Mesenchymal stem cell (in vitro differentiated cells and primary cell): ENCODE data around the gene GUCA2A.

Source experiments
- DNase-seq: peaks from one replicate; pipeline ENCODE4 v3.0.0-alpha.2; 2013
- H2AFZ ChIP-seq: one replicate; pipeline ENCODE4 v1.6.1; 2013; ENCODE audit warnings: low read depth, mild to moderate bottlenecking, control low read depth, inconsistent platforms, low read length, moderate library complexity
- H2AK5ac ChIP-seq: 2 replicates; pipeline ENCODE4 v1.6.1; 2013; ENCODE audit warnings: low read length, moderate library complexity, mild to moderate bottlenecking, inconsistent platforms; ENCODE audit not compliant: severe bottlenecking
- H2BK120ac ChIP-seq: one replicate; pipeline ENCODE4 v1.6.1; 2013; ENCODE audit warnings: low read depth, mild to moderate bottlenecking, inconsistent platforms, low read length, moderate library complexity
- H2BK12ac ChIP-seq, 2 experiments: one replicate each; pipeline ENCODE4 v1.6.1; 2013; ENCODE audit warnings: inconsistent platforms in 2 of 2, low read length in 2 of 2, mild to moderate bottlenecking in 2 of 2, moderate library complexity in 2 of 2, control low read depth in 1 of 2
- H2BK15ac ChIP-seq: one replicate; pipeline ENCODE4 v1.6.1; 2013; ENCODE audit warnings: mild to moderate bottlenecking, low read depth, inconsistent platforms; ENCODE audit not compliant: poor library complexity, severe bottlenecking
- H2BK5ac ChIP-seq: 2 replicates; pipeline ENCODE4 v1.6.1; 2013; ENCODE audit warnings: low read depth, mild to moderate bottlenecking, low read length, control low read depth, inconsistent platforms; ENCODE audit not compliant: poor library complexity, severe bottlenecking
- H3K14ac ChIP-seq, 2 experiments: one replicate each; pipeline ENCODE4 v1.6.1; 2013; ENCODE audit warnings: inconsistent platforms in 2 of 2, low read length in 2 of 2, control low read depth in 1 of 2, mild to moderate bottlenecking in 1 of 2, moderate library complexity in 1 of 2
- H3K18ac ChIP-seq, 2 experiments: one replicate each; pipeline ENCODE4 v1.6.1; 2013; ENCODE audit warnings: inconsistent platforms in 2 of 2, low read length in 2 of 2, control low read depth in 1 of 2, low read depth in 1 of 2, mild to moderate bottlenecking in 1 of 2
- H3K23ac ChIP-seq, 2 experiments: one replicate each; pipeline ENCODE4 v1.6.1; 2013; ENCODE audit warnings: inconsistent platforms in 2 of 2, low read length in 2 of 2, mild to moderate bottlenecking in 2 of 2, moderate library complexity in 2 of 2, control low read depth in 1 of 2
- H3K27ac ChIP-seq: 2 replicates; pipeline ENCODE4 v1.5.1; 2013; ENCODE audit warnings: mild to moderate bottlenecking, moderate library complexity, low read length, control low read depth, inconsistent platforms; ENCODE audit not compliant: poor library complexity, severe bottlenecking
- H3K27me3 ChIP-seq, 2 experiments: 2 replicates each; pipeline versions ENCODE4 v1.6.1 to v1.7.0; 2013; ENCODE audit warnings: low read length in 2 of 2, mild to moderate bottlenecking in 2 of 2, moderate library complexity in 2 of 2, control low read depth in 1 of 2, inconsistent platforms in 1 of 2; ENCODE audit not compliant: control insufficient read depth in 1 of 2, insufficient read depth in 1 of 2
- H3K36me3 ChIP-seq, 2 experiments: 2 replicates each; pipeline versions ENCODE4 v1.6.1 to v1.7.0; 2013; ENCODE audit warnings: low read length in 2 of 2, control low read depth in 1 of 2, inconsistent platforms in 1 of 2, low read depth in 1 of 2, mild to moderate bottlenecking in 1 of 2; ENCODE audit not compliant: insufficient read depth in 2 of 2, control insufficient read depth in 1 of 2
- H3K4ac ChIP-seq, 2 experiments: one replicate each; pipeline ENCODE4 v1.6.1; 2013; ENCODE audit warnings: inconsistent platforms in 2 of 2, low read length in 2 of 2, mild to moderate bottlenecking in 2 of 2, moderate library complexity in 2 of 2, control low read depth in 1 of 2, low read depth in 1 of 2
- H3K4me1 ChIP-seq: 2 replicates; pipeline ENCODE4 v1.6.1; 2013; ENCODE audit warnings: low read depth, low read length, control low read depth; ENCODE audit not compliant: control insufficient read depth, insufficient read depth
- H3K4me2 ChIP-seq: 2 replicates; pipeline ENCODE4 v1.6.1; 2013; ENCODE audit warnings: low read length, mild to moderate bottlenecking, inconsistent platforms; ENCODE audit not compliant: poor library complexity, severe bottlenecking
- H3K4me3 ChIP-seq, 2 experiments: 2 replicates each; pipeline versions ENCODE4 v1.5.1 to v1.7.0; 2013; ENCODE audit warnings: low read length in 2 of 2, mild to moderate bottlenecking in 2 of 2, control low read depth in 1 of 2, low read depth in 1 of 2; ENCODE audit not compliant: insufficient read depth in 1 of 2
- H3K79me1 ChIP-seq: replicated peaks from 2 replicates; pipeline ENCODE4 v1.6.1; 2013; ENCODE audit warnings: mild to moderate bottlenecking, control low read depth, low read length, inconsistent platforms; ENCODE audit not compliant: poor library complexity, severe bottlenecking
- H3K9ac ChIP-seq: 2 replicates; pipeline ENCODE4 v1.7.0; 2013; ENCODE audit warnings: mild to moderate bottlenecking, low read length, moderate library complexity
- H3K9me3 ChIP-seq: 2 replicates; pipeline ENCODE4 v1.7.0; 2013; ENCODE audit warnings: mild to moderate bottlenecking, low read length; ENCODE audit not compliant: control insufficient read depth
- H4K8ac ChIP-seq: one replicate; pipeline ENCODE4 v1.6.1; 2013; ENCODE audit warnings: inconsistent platforms, mild to moderate bottlenecking, low read length, moderate library complexity
- H4K91ac ChIP-seq: one replicate; pipeline ENCODE4 v1.6.1; 2013; ENCODE audit warnings: mild to moderate bottlenecking, low read length, inconsistent platforms
- WGBS: methylation state at CpG from one replicate; pipeline ENCODE4 v1.1.7; 2013; ENCODE audit warnings: mixed read lengths; 5-methylcytosine and 5-hydroxymethylcytosine counted together

The GUCA2A gene

DNA sequence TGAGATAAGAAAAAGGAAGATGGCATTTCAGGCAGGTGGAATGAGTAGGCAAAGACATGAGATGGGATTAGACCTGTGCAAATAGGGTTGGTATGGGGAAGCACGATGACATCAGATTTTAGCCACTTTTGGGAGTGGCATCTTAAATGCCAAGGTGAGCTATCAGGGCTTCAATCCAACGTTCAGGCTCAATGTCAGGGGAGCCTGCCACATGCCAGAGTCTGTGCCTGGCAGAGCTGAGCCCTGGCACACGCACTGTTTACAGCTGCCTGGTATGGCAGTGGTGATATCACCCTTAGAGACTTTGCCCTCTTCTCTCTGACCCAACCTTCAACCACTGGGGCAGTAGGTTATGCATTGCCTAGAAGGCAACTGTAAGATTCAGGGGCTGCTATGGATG, 12.4 kb downstream of the GUCA2A start:
- no peak for DNase-seq
- 68% methylated on average over 3 of the region's 3 CpGs for WGBS
- Histone ChIP-seq H4K8ac (no peak overlapping the region), H3K4me1 (peaks cover 3% of the 10 kb centered on the region), H4K91ac (no peak overlapping the region), H2AFZ (no peak overlapping the region), H3K4me2 (no peak overlapping the region), H2AK5ac (no peak overlapping the region), H3K18ac (no peak overlapping the region), H2BK120ac (no peak overlapping the region), H3K27ac (no peak overlapping the region), H3K79me1 (no peaks in the 10 kb centered on the region), H2BK15ac (no peak overlapping the region), H3K27me3 (peaks cover 33 to 79% of the 10 kb centered on the region in 2 experiments), H3K14ac (no peak overlapping the region), H3K36me3 (no peaks in the 10 kb centered on the region), H3K23ac (no peak overlapping the region), H3K4ac (no peak overlapping the region), H3K9me3 (no peaks in the 10 kb centered on the region), H2BK12ac (no peak overlapping the region), H2BK5ac (no peak overlapping the region), H3K4me3 (no peak overlapping the region), H3K9ac (no peak overlapping the region)

DNA sequence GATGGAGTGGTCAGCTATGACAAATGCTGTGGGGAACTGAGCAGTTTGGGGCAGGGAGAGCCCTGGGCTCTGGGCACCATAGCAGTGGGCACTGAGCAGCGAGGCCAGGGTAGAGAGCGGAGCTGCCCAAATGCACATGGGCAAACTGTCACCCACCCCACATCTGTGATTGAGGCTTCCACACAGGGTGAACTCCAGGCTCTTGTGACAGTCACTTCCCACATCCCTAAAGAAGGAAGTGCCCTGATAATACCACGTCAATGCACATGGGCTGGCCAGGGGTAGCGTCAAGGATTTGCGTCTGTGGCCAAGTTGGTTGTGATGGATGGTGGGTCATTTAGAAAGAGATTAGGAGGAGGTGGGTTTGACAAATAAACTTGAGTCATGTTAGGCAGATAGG, 13.9 kb downstream of the GUCA2A start:
- Histone ChIP-seq H3K18ac (no peak overlapping the region), H3K27me3 (peaks cover 37 to 92% of the 10 kb centered on the region in 2 experiments), H2AFZ (no peak overlapping the region), H4K91ac (no peak overlapping the region), H3K27ac (no peak overlapping the region), H3K14ac (no peak overlapping the region), H3K36me3 (no peaks in the 10 kb centered on the region), H2BK12ac (no peak overlapping the region), H3K9me3 (no peaks in the 10 kb centered on the region), H3K4me3 (no peak overlapping the region), H4K8ac (no peak overlapping the region), H3K4ac (no peak overlapping the region), H2AK5ac (no peak overlapping the region), H3K23ac (no peak overlapping the region), H2BK120ac (no peak overlapping the region), H3K4me2 (no peak overlapping the region), H3K9ac (no peak overlapping the region), H3K4me1 (peaks cover 3% of the 10 kb centered on the region), H2BK5ac (no peak overlapping the region), H3K79me1 (no peaks in the 10 kb centered on the region), H2BK15ac (no peak overlapping the region)
- no peak for DNase-seq
- WGBS, result 94% methylated on average over 5 of the region's 5 CpGs

DNA sequence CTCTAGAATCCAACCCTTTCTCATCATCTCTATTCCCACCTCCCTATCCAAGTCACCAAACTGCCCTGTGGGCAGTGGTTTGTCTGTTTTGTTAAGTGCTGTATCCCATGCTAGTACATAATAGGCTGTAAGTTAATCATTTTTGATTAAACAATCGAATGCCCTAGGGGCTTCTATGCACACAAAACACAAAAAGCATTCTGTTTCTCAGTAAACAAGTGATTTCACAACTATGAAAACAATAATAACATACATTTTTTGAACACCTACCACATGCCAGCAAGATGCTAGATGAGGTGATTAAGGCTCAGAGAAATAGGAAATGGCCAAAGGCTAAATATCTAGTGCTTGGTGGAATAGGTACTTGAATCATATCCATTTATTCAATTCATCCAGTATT, 16.4 kb downstream of the GUCA2A start:
- Histone ChIP-seq H3K79me1 (no peaks in the 10 kb centered on the region), H2AFZ (no peak overlapping the region), H3K9ac (no peak overlapping the region), H3K9me3 (no peaks in the 10 kb centered on the region), H3K4me1 (peaks cover under 1% of the 10 kb centered on the region), H3K36me3 (no peaks in the 10 kb centered on the region), H2BK120ac (no peak overlapping the region), H2BK5ac (no peak overlapping the region), H3K18ac (no peak overlapping the region), H3K23ac (no peak overlapping the region), H3K4ac (no peak overlapping the region), H2BK12ac (no peak overlapping the region), H3K27ac (no peak overlapping the region), H4K91ac (no peak overlapping the region), H2AK5ac (no peak overlapping the region), H3K4me2 (no peak overlapping the region), H3K4me3 (no peak overlapping the region), H2BK15ac (no peak overlapping the region), H4K8ac (no peak overlapping the region), H3K14ac (no peak overlapping the region), H3K27me3 (peaks cover 58 to 97% of the 10 kb centered on the region in 2 experiments)
- no peak for DNase-seq
- 86% methylated on average over 1 of the region's 1 CpG for WGBS

DNA sequence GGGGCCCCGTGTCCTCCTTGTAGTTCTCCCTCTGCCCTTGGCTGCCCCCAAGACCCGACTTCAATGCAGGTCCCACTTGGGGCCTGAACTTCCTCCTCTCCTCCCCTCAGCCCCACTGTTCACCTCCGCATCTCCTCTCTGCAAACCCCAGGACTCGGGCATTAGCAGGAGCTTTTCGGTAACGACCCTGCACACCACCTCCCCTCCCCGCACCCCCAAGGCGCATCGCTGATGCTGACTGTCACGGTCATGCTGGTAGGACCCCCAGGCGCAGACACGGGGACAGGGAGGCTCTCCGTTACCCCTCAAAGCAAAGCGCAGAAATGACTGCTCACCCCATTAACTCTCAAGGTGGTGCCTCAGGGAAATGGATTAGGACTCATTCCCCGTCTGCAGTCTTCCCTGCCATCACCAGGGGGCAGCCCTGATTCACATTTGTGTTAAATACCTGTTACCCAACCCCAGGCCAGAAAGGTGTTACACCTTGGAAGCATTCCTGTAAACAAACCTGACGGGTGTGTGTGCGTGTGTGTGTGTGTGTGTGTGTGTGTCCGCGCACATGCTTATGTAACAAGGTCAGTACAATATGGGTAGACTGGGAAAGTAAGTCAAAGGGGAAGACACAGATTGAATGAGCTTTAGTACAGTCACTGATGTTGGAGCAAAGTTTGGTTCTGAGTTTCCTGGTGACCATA, 17.8 kb downstream of the GUCA2A start:
- H2AFZ ChIP-seq, result no peak overlapping the region
- no peaks in the 10 kb centered on the region for H3K4me1 ChIP-seq
- H2BK15ac ChIP-seq, result no peak overlapping the region
- no peaks in the 10 kb centered on the region for H3K79me1 ChIP-seq
- H3K36me3 ChIP-seq, result no peaks in the 10 kb centered on the region
- H2BK12ac ChIP-seq, result no peak overlapping the region
- no peak overlapping the region for H3K4ac ChIP-seq
- no peak overlapping the region for H3K23ac ChIP-seq
- H3K9me3 ChIP-seq, result no peaks in the 10 kb centered on the region
- H3K27me3 ChIP-seq, result peaks cover 60 to 97% of the 10 kb centered on the region in 2 experiments
- H3K9ac ChIP-seq, result no peak overlapping the region
- H3K14ac ChIP-seq, result no peak overlapping the region
- H3K4me2 ChIP-seq, result no peak overlapping the region
- H2AK5ac ChIP-seq, result no peak overlapping the region
- no peak overlapping the region for H2BK5ac ChIP-seq
- no peak overlapping the region for H3K4me3 ChIP-seq
- H4K8ac ChIP-seq, result no peak overlapping the region
- no peak overlapping the region for H3K27ac ChIP-seq
- H2BK120ac ChIP-seq, result no peak overlapping the region
- peak; percentile 54 for DNase-seq
- 36% methylated on average over 19 of the region's 19 CpGs for WGBS
- no peak overlapping the region for H3K18ac ChIP-seq
- H4K91ac ChIP-seq, result no peak overlapping the region
